H1 (cell line): ENCODE results near the gene NOL4L. TPM values are rescaled to one million over a fixed set of nuclear protein-coding genes. Genes with fewer than 3 reads are reported as not detected.

Source experiments
- CTCF ChIA-PET: fragments of 300-600 bp; sonication (Branson Sonifier 250); formaldehyde crosslinking; loops from one replicate; lab custom pipeline; 2021; ENCODE audit not compliant: partially characterized antibody; lab: Charles Lee
- POLR2A ChIA-PET: fragments of 300-600 bp; sonication (Branson Sonifier 250); formaldehyde crosslinking; loops from one replicate; lab custom pipeline; 2021; ENCODE audit warnings: inconsistent platforms; ENCODE audit not compliant: partially characterized antibody; lab: Charles Lee
- DNase-seq, 2 experiments: peaks; one replicate each; pipeline versions ENCODE4 v3.0.0 to v3.0.0-alpha.2; 2010 to 2022; ENCODE audit warnings: low spot score in 2 of 2, low read depth in 1 of 2, mixed read lengths in 1 of 2
- FAIRE-seq: peaks from 2 replicates; lab custom pipeline; 2011; peaks lifted over from hg19 to GRCh38; lab: Jason Lieb, UNC
- H2AFZ ChIP-seq: 2 replicates; pipeline ENCODE4 v1.8.1; 2012; ENCODE audit warnings: low read length, inconsistent platforms
- H2AK5ac ChIP-seq: 2 replicates; pipeline ENCODE4 v1.6.1; 2013; ENCODE audit warnings: low read depth, low read length
- H2BK120ac ChIP-seq: replicated peaks from 2 replicates; pipeline ENCODE3; 2013; ENCODE audit warnings: low read depth, low read length, inconsistent platforms
- H2BK12ac ChIP-seq: 2 replicates; pipeline ENCODE4 v1.6.1; 2013; ENCODE audit warnings: low read depth, low read length
- H2BK15ac ChIP-seq: 2 replicates; pipeline ENCODE4 v1.6.1; 2013; ENCODE audit warnings: low read length
- H2BK20ac ChIP-seq: 2 replicates; pipeline ENCODE4 v1.6.1; 2013; ENCODE audit warnings: low read length
- H2BK5ac ChIP-seq: 2 replicates; pipeline ENCODE4 v1.6.1; 2013; ENCODE audit warnings: low read depth, low read length
- H3K14ac ChIP-seq: 2 replicates; pipeline ENCODE4 v1.6.1; 2013; ENCODE audit warnings: inconsistent platforms; ENCODE audit not compliant: insufficient read length
- H3K18ac ChIP-seq: 2 replicates; pipeline ENCODE4 v1.6.1; 2013; ENCODE audit warnings: low read length; ENCODE audit errors: extremely low read depth
- H3K23ac ChIP-seq: 2 replicates; pipeline ENCODE4 v1.6.1; 2013; ENCODE audit warnings: inconsistent platforms; ENCODE audit not compliant: insufficient read length
- H3K23me2 ChIP-seq: 2 replicates; pipeline ENCODE4 v1.6.1; 2013; ENCODE audit warnings: low read depth, low read length
- H3K27ac ChIP-seq: 2 replicates; pipeline ENCODE4 v1.6.1; 2011; ENCODE audit warnings: low read depth, low read length, inconsistent platforms
- H3K27me3 ChIP-seq, 4 experiments: replicated peaks in 1 of 4; 1 replicate in 1 of 4; 2 replicates in 3 of 4; pipeline versions ENCODE4 v1.6.1 to v1.8.1; 2011 to 2013; ENCODE audit warnings: low read length in 3 of 4, mild to moderate bottlenecking in 3 of 4, inconsistent platforms in 2 of 4, mixed read lengths in 2 of 4, moderate library complexity in 1 of 4; ENCODE audit not compliant: control insufficient read depth in 3 of 4, insufficient read depth in 3 of 4; ENCODE audit errors: extremely low read depth in 1 of 4
- H3K36me3 ChIP-seq, 4 experiments: 2 replicates each; pipeline versions ENCODE4 v1.6.1 to v1.8.1; 2011 to 2013; ENCODE audit warnings: mild to moderate bottlenecking in 4 of 4, low read length in 3 of 4, moderate library complexity in 2 of 4, control low read depth in 1 of 4, inconsistent platforms in 1 of 4; ENCODE audit not compliant: insufficient read depth in 4 of 4, control insufficient read depth in 2 of 4
- H3K4ac ChIP-seq: replicated peaks from 2 replicates; pipeline ENCODE3; 2013; ENCODE audit warnings: low read length, low read depth, mixed read lengths, inconsistent platforms; ENCODE audit not compliant: insufficient read length
- H3K4me1 ChIP-seq, 4 experiments: replicated peaks in 1 of 4; 1 replicate in 1 of 4; 2 replicates in 3 of 4; pipeline versions ENCODE4 v1.6.1 to v1.8.1; 2011 to 2013; ENCODE audit warnings: low read length in 3 of 4, inconsistent platforms in 2 of 4, mixed read lengths in 1 of 4; ENCODE audit not compliant: insufficient read depth in 4 of 4, control insufficient read depth in 3 of 4
- H3K4me2 ChIP-seq, 2 experiments: 2 replicates each; pipeline versions ENCODE4 v1.6.1 to v1.8.1; 2011 to 2013; ENCODE audit warnings: low read depth in 2 of 2, low read length in 2 of 2, control low read depth in 1 of 2, inconsistent platforms in 1 of 2, mild to moderate bottlenecking in 1 of 2; ENCODE audit not compliant: insufficient read depth in 1 of 2
- H3K4me3 ChIP-seq, 4 experiments: fragments of 200-600, 300-600 bp in 1 of 4; sonication (generic), shearing (Covaris generic), sonication (Bioruptor Twin) in 1 of 4; 2 replicates each; pipeline versions ENCODE4 v1.5.1 to v1.8.1; 2011 to 2016; ENCODE audit warnings: low read length in 4 of 4, low read depth in 3 of 4, control low read depth in 2 of 4, inconsistent platforms in 2 of 4, mild to moderate bottlenecking in 2 of 4, mixed read lengths in 1 of 4, moderate library complexity in 1 of 4; ENCODE audit not compliant: insufficient read depth in 2 of 4; ENCODE audit errors: extremely low read depth in 1 of 4
- H3K56ac ChIP-seq: replicated peaks from 2 replicates; pipeline ENCODE3; 2013; ENCODE audit warnings: low read depth, mild to moderate bottlenecking, mixed read lengths, low read length, inconsistent platforms; ENCODE audit not compliant: insufficient read length
- H3K79me1 ChIP-seq: 2 replicates; pipeline ENCODE4 v1.6.1; 2013; ENCODE audit warnings: low read depth, low read length, control low read depth
- H3K79me2 ChIP-seq, 2 experiments: 2 replicates each; pipeline versions ENCODE4 v1.6.1 to v1.8.1; 2012 to 2013; ENCODE audit warnings: low read length in 2 of 2, mild to moderate bottlenecking in 2 of 2, inconsistent platforms in 1 of 2; ENCODE audit not compliant: insufficient read depth in 2 of 2, control insufficient read depth in 1 of 2
- H3K9ac ChIP-seq, 4 experiments: replicated peaks in 1 of 4; 1 replicate in 1 of 4; 2 replicates in 3 of 4; pipeline versions ENCODE4 v1.6.1 to v1.8.1; 2011 to 2013; ENCODE audit warnings: low read depth in 3 of 4, low read length in 3 of 4, control low read depth in 2 of 4, mild to moderate bottlenecking in 2 of 4, moderate library complexity in 2 of 4, inconsistent platforms in 1 of 4; ENCODE audit errors: extremely low read depth in 1 of 4
- H3K9me3 ChIP-seq, 2 experiments: 2 replicates each; pipeline versions ENCODE4 v1.6.1 to v1.8.1; 2012 to 2013; ENCODE audit warnings: mild to moderate bottlenecking in 2 of 2, moderate library complexity in 2 of 2, control low read depth in 1 of 2, inconsistent platforms in 1 of 2, low read depth in 1 of 2, low read length in 1 of 2, mixed read lengths in 1 of 2; ENCODE audit not compliant: insufficient read depth in 2 of 2
- H4K20me1 ChIP-seq, 2 experiments: replicated peaks in 1 of 2; 2 replicates each; pipeline versions ENCODE3 to v1.8.1; 2011 to 2013; ENCODE audit warnings: inconsistent platforms in 2 of 2, low read length in 2 of 2, mild to moderate bottlenecking in 1 of 2; ENCODE audit not compliant: insufficient read depth in 2 of 2, control insufficient read depth in 1 of 2
- H4K5ac ChIP-seq: 2 replicates; pipeline ENCODE4 v1.6.1; 2013; ENCODE audit warnings: low read length, low read depth, mixed read lengths, inconsistent platforms; ENCODE audit not compliant: insufficient read length
- H4K8ac ChIP-seq: 2 replicates; pipeline ENCODE4 v1.8.0; 2013; ENCODE audit warnings: mild to moderate bottlenecking, moderate library complexity, low read length, inconsistent platforms; ENCODE audit not compliant: insufficient read depth; ENCODE audit errors: extremely low read depth
- H4K91ac ChIP-seq: replicated peaks from 2 replicates; pipeline ENCODE3; 2013; ENCODE audit warnings: low read length, mixed read lengths, inconsistent platforms; ENCODE audit not compliant: insufficient read length
- KDM1A ChIP-seq: fragments of 200-600, 300-600 bp; sonication (generic); IDR thresholded peaks from 2 replicates; pipeline ENCODE4 v1.7.1; 2016; ENCODE audit warnings: mild to moderate bottlenecking, low read length, borderline replicate concordance
- SAP30 ChIP-seq: fragments of 300-600 bp; sonication (generic); IDR thresholded peaks from 2 replicates; pipeline ENCODE4 v1.7.1; 2012; ENCODE audit warnings: low read length, moderate library complexity, mild to moderate bottlenecking, inconsistent platforms; ENCODE audit not compliant: insufficient read depth, insufficient replicate concordance
- WGBS, 2 experiments: shearing (Covaris generic) in 1 of 2; methylation state at CpG; one replicate each; pipeline versions ENCODE4 v1.1.6 to v1.1.7; 2013 to 2015; ENCODE audit warnings: low lambda C conversion rate in 2 of 2, mixed read lengths in 2 of 2, inconsistent platforms in 1 of 2, low coverage in 1 of 2, missing lambda C conversion rate in 1 of 2; ENCODE audit not compliant: insufficient replicate concordance in 2 of 2, insufficient coverage in 1 of 2, insufficient read length in 1 of 2; ENCODE audit errors: extremely low coverage in 1 of 2, missing lambda C conversion rate in 1 of 2; 5-methylcytosine and 5-hydroxymethylcytosine counted together
- polyA plus RNA-seq, 7 experiments: library from polyadenylated mRNA; depleted of rRNA in 3 of 7; stranded (reverse) in 5 of 7; unstranded in 2 of 7; fragments of >200 nt in 5 of 7; fragments of 200-250 nt in 2 of 7; gene quantifications; 1 replicate in 5 of 7; 2 replicates in 1 of 7; 4 replicates in 1 of 7; pipeline versions ENCODE4 v1.2.1 to v1.2.3, GENCODE V29; 2011 to 2013; ENCODE audit warnings: missing spikeins in 2 of 7, mixed read lengths in 2 of 7
- total RNA-seq: library from RNA; stranded (reverse); fragmentation: NEBNext Ultra II Directional; extraction: Animal tissue kit (Norgen Biotek cat#: 25700); gene quantifications from 2 replicates; pipeline ENCODE4 v1.2.1, GENCODE V29; 2021

Gene NOL4L
- total and polyA plus RNA-seq, 2 of the 8 experiments (the other 6 are each of a cell fraction or from before 2014, with no cell fraction given), result 15.3 to 23.7 TPM

- Histone ChIP-seq H3K4me1 (peaks cover 0 to 24% (median 9%) of the 10 kb centered on the region in 4 experiments; a peak in 5 of 7 replicates), H4K91ac (no peak overlapping the region), H3K27ac (no peak overlapping the region), H2BK15ac (no peak overlapping the region), H3K14ac (no peak overlapping the region), H3K18ac (no peak overlapping the region), H3K23ac (no peak overlapping the region), H4K20me1 (no peaks in the 10 kb centered on the region), H4K8ac (peak overlapping the region; percentile 42; the same call in 1 of the 2 replicates), H2BK120ac (no peak overlapping the region), H3K9me3 (no peaks in the 10 kb centered on the region), H2BK20ac (no peak overlapping the region), H3K56ac (no peak overlapping the region), H2AK5ac (peak overlapping the region; percentile 24; the same call in 1 of the 2 replicates), H3K4me2 (no peak overlapping the region), H2AFZ (no peak overlapping the region), H3K4me3 (no peak overlapping the region), H3K79me1 (no peaks in the 10 kb centered on the region), H3K27me3 (peaks cover 0 to 2% (median 1%) of the 10 kb centered on the region in 4 experiments; a peak in 3 of 7 replicates), H3K9ac (no peak overlapping the region), H3K79me2 (no peaks in the 10 kb centered on the region), H3K23me2 (peaks cover 3% of the 10 kb centered on the region; the same call in 1 of the 2 replicates), H2BK12ac (no peak overlapping the region; the same call in 1 of the 2 replicates), H3K36me3 (no peaks in the 10 kb centered on the region), H2BK5ac (no peak overlapping the region), H4K5ac (no peak overlapping the region), H3K4ac (no peak overlapping the region)
- TF ChIP-seq SAP30, result no peak
- peak; percentile 79; the same call in 1 of the 2 replicates for TF ChIP-seq KDM1A
- CTCF ChIA-PET, result interaction anchor here (0.8 to 1.7 kb wide), 6 partner anchors 9 to 87 kb away, joined by 3 to 7 read pairs (median 3); no protein-coding TSS in a partner anchor
- DNase-seq, result no peak
- 89% methylated on average over 6 of the region's 6 CpGs; no CpG with 5 or more reads in 1 of the 2 experiments for WGBS, 2 experiments
- POLR2A ChIA-PET, result interaction anchor here (1.4 kb wide), 1 partner anchor 9 kb away, joined by 4 read pairs; no protein-coding TSS in a partner anchor
- FAIRE-seq, result no peak
Measured at GRCh38 chr20:32573167-32573851, 11.8 kb downstream of the NOL4L start.
